ENCODE measurements around the gene DOCK7. TPM values are rescaled to one million over a fixed set of nuclear protein-coding genes. Genes with fewer than 3 reads are reported as not detected.

The DOCK7 gene
- total RNA-seq (10 to 100 TPM; 29.0 to 43.1 (median 39.9) TPM), polyA plus RNA-seq (10 to 100 TPM; 12.7 to 29.1 TPM)
- long read RNA-seq, donor 1, partial matches to known transcripts: 1 of 5 reads
- long read RNA-seq, donor 1, other reads (novel, unspliced or antisense): 4 of 5 reads
- long read RNA-seq, donor 2, transcript DOCK7-221 (2 exons, 2,221 nt): major isoform, 5 of 48 reads
- long read RNA-seq, donor 2, partial matches to known transcripts: 36 of 48 reads
- long read RNA-seq, donor 2, other reads (novel, unspliced or antisense): 5 of 48 reads
- long read RNA-seq, donor 3, full-length matches to known transcripts: 6 of 20 reads
- long read RNA-seq, donor 3, partial matches to known transcripts: 6 of 20 reads
- long read RNA-seq, donor 3, other reads (novel, unspliced or antisense): 8 of 20 reads

GRCh38 chr1:62687903-62688686 is at the start of gene DOCK7:
Gene DOCK7, minus strand, starts transcription at chr1:62688386. Its CDS starts 122 bp downstream, at chr1:62688264.
- Histone ChIP-seq H3K9me3 (no peaks in the 10 kb centered on the region), H3K36me3 (no peaks in the 10 kb centered on the region), H3K4me3 (peak within 1 kb of the TSS; percentile 79), H3K27me3 (no peaks in the 10 kb centered on the region), H3K27ac (peak within 1 kb of the TSS; percentile 52 to 80), H3K4me1 (ENCODE audit: insufficient read depth) (peaks cover 12% of the 10 kb centered on the region)
- TF ChIP-seq POLR2A (IDR thresholded peaks at IDR 0.05): no peak
- TF ChIP-seq EP300 (IDR thresholded peaks at IDR 0.05): no peak
- TF ChIP-seq CTCF (IDR thresholded peaks at IDR 0.05): no peak
- 0 to 1% (median 0%) methylated on average over 96 to 107 of the region's 107 CpGs for WGBS, 3 donors
- peak; percentile 61 to 79 (median 70) for DNase-seq
- intact Hi-C loops (cut with DNase I): no loop called here

- DNase-seq: no peak
- Histone ChIP-seq H3K4me3 (no peak overlapping the region), H3K36me3 (no peaks in the 10 kb centered on the region), H3K27me3 (no peaks in the 10 kb centered on the region), H3K9me3 (no peaks in the 10 kb centered on the region), H3K4me1 (ENCODE audit: insufficient read depth) (peaks cover 2% of the 10 kb centered on the region), H3K27ac (no peak overlapping the region)
- intact Hi-C loops (cut with DNase I): no loop called here
- WGBS, 3 donors: 46 to 49% (median 47%) methylated on average over 3 of the region's 3 CpGs
- no peak for TF ChIP-seq CTCF (IDR thresholded peaks at IDR 0.05)
- no peak for TF ChIP-seq POLR2A (IDR thresholded peaks at IDR 0.05)
- no peak for TF ChIP-seq EP300 (IDR thresholded peaks at IDR 0.05)
These were observed 47.4 kb upstream of the DOCK7 start for GRCh38 chr1:62735491-62736171.

GRCh38 chr1:62732331-62732730 is 44.1 kb upstream of the DOCK7 start:
- intact Hi-C loops (cut with DNase I): no loop called here
- Histone ChIP-seq H3K36me3 (no peaks in the 10 kb centered on the region), H3K4me1 (ENCODE audit: insufficient read depth) (peaks cover 2% of the 10 kb centered on the region), H3K4me3 (no peak overlapping the region), H3K9me3 (no peaks in the 10 kb centered on the region), H3K27me3 (no peaks in the 10 kb centered on the region), H3K27ac (no peak overlapping the region)
- no peak for DNase-seq
- TF ChIP-seq CTCF (IDR thresholded peaks at IDR 0.05) (no peak), POLR2A (IDR thresholded peaks at IDR 0.05) (no peak), EP300 (IDR thresholded peaks at IDR 0.05) (no peak)
- 74 to 84% (median 83%) methylated on average over 3 of the region's 3 CpGs for WGBS, 3 donors

- Histone ChIP-seq H3K27me3 (no peaks in the 10 kb centered on the region), H3K27ac (no peak overlapping the region), H3K4me1 (ENCODE audit: insufficient read depth) (peaks cover 4% of the 10 kb centered on the region), H3K9me3 (no peaks in the 10 kb centered on the region), H3K4me3 (no peak overlapping the region), H3K36me3 (no peaks in the 10 kb centered on the region)
- TF ChIP-seq EP300 (IDR thresholded peaks at IDR 0.05) (no peak), CTCF (IDR thresholded peaks at IDR 0.05) (no peak), POLR2A (IDR thresholded peaks at IDR 0.05) (no peak)
- WGBS, 3 donors: 79 to 81% (median 81%) methylated on average over 5 of the region's 5 CpGs
- no peak for DNase-seq
- intact Hi-C loops (cut with DNase I): no loop called here
These were observed 40.8 kb upstream of the DOCK7 start for GRCh38 chr1:62728963-62729362.

Measured in ovary (tissue), 10 donors.